ENCODE data around the gene CSH2. TPM values are rescaled to one million over a fixed set of nuclear protein-coding genes. Genes with fewer than 3 reads are reported as not detected.

The CSH2 gene
- total and polyA plus RNA-seq, 9 of the 15 experiments (the other 6 are each of a cell fraction or from before 2014, with no cell fraction given) = not detected

DNA sequence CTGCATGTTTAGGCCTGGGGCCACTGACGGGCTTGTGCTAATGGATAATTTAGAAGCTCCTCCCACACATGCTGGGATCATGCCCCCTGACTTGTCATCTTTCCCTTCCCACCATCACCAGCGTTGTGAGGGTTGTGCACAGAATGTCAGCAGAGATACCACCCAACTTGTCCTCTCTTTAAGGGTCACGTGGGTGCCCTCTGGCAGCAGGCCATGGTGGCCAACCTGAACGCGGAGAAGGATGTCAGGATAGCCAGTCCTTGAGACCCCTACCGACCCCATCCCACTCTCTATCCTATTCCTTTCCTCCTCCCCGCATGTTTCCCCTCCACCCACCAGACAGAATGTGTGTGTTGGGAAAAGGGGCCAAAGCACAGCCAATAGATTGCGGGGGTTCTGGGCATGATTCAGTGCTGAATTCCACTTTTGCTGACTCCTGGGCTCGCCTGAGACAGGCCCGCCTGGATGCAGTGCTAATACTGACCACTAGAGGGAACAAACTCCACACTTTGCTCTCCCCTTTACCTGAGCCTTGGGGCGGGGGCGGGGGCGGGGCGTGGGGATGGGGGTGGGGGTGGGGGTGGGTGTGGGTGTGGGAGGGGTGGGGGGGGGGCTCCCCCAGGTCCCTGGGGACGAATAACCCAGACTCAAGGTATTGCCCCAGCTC is 8.6 kb upstream of the CSH2 start, which contains the start of gene GH2 (continued):
- TF ChIP-seq ZNF609 (CRISPR knock-in tag; IDR thresholded peaks at IDR 0.05; ENCODE audit: borderline replicate concordance) (no peak), ZFP30 (CRISPR knock-in tag; IDR thresholded peaks at IDR 0.05; ENCODE audit: borderline replicate concordance) (no peak), EHMT2 (IDR thresholded peaks at IDR 0.05) (no peak), RBM25 (IDR thresholded peaks at IDR 0.05; ENCODE audit: low read depth, low read length, severe bottlenecking) (no peak), ZBTB49 (CRISPR knock-in tag; IDR thresholded peaks at IDR 0.05; ENCODE audit: borderline replicate concordance) (no peak), MAFF (IDR thresholded peaks at IDR 0.05; ENCODE audit: low read length) (0 out of 2 replicates have a peak, but pooled peaks have one; percentile 3), KHSRP (IDR thresholded peaks at IDR 0.05) (no peak), ZNF282 (CRISPR knock-in tag; IDR thresholded peaks at IDR 0.05) (no peak), VEZF1 (CRISPR knock-in tag; IDR thresholded peaks at IDR 0.05) (peak; percentile 62), JUN (IDR thresholded peaks at IDR 0.05; ENCODE audit: borderline replicate concordance, low read depth, low read length) (no peak), JUN (CRISPR knock-in tag; IDR thresholded peaks at IDR 0.05; ENCODE audit: borderline replicate concordance) (no peak)
- TF ChIP-seq, protein P1, sequence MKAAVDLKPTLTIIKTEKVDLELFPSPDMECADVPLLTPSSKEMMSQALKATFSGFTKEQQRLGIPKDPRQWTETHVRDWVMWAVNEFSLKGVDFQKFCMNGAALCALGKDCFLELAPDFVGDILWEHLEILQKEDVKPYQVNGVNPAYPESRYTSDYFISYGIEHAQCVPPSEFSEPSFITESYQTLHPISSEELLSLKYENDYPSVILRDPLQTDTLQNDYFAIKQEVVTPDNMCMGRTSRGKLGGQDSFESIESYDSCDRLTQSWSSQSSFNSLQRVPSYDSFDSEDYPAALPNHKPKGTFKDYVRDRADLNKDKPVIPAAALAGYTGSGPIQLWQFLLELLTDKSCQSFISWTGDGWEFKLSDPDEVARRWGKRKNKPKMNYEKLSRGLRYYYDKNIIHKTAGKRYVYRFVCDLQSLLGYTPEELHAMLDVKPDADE (conservative IDR thresholded peaks at IDR 0.05; ENCODE audit: control insufficient read depth, low read depth, low read length) = no peak
- TF ChIP-seq, protein P2, sequence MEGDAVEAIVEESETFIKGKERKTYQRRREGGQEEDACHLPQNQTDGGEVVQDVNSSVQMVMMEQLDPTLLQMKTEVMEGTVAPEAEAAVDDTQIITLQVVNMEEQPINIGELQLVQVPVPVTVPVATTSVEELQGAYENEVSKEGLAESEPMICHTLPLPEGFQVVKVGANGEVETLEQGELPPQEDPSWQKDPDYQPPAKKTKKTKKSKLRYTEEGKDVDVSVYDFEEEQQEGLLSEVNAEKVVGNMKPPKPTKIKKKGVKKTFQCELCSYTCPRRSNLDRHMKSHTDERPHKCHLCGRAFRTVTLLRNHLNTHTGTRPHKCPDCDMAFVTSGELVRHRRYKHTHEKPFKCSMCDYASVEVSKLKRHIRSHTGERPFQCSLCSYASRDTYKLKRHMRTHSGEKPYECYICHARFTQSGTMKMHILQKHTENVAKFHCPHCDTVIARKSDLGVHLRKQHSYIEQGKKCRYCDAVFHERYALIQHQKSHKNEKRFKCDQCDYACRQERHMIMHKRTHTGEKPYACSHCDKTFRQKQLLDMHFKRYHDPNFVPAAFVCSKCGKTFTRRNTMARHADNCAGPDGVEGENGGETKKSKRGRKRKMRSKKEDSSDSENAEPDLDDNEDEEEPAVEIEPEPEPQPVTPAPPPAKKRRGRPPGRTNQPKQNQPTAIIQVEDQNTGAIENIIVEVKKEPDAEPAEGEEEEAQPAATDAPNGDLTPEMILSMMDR (IDR thresholded peaks at IDR 0.05 in 2 of 3, conservative IDR thresholded peaks at IDR 0.05 in 1 of 3; ENCODE audit: insufficient read depth in 2 of 3, low read depth in 1 of 3, low read length in 3 of 3) = peak; percentile 69 to 73 (median 69)
- TF ChIP-seq, protein P3, sequence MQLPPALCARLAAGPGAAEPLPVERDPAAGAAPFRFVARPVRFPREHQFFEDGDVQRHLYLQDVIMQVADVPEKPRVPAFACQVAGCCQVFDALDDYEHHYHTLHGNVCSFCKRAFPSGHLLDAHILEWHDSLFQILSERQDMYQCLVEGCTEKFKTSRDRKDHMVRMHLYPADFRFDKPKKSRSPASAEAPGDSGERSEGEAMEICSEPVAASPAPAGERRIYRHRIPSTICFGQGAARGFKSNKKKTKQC (CRISPR knock-in tag; IDR thresholded peaks at IDR 0.05) = 0 out of 2 replicates have a peak, but pooled peaks have one; percentile 16

Data from K562 (cell line).